Left ventricle myocardium inferior (tissue), 1 donor: ENCODE data around the gene TARS3. TPM values are rescaled to one million over a fixed set of nuclear protein-coding genes. Genes with fewer than 3 reads are reported as not detected.

Experiments
- DNase-seq: peaks from one replicate; pipeline ENCODE4 v3.0.0-alpha.2; 2020
- H3K27ac ChIP-seq: fragments of 200-600 bp; replicated peaks from 2 replicates; pipeline ENCODE4 v1.8.0; 2021
- H3K27me3 ChIP-seq: fragments of 200-600 bp; 2 replicates; pipeline ENCODE4 v1.8.0; 2021; ENCODE audit warnings: low read depth
- H3K36me3 ChIP-seq: fragments of 200-600 bp; 2 replicates; pipeline ENCODE4 v1.8.0; 2021
- H3K4me1 ChIP-seq: fragments of 200-600 bp; 2 replicates; pipeline ENCODE4 v1.8.0; 2021
- H3K4me3 ChIP-seq: fragments of 200-600 bp; 2 replicates; pipeline ENCODE4 v1.8.0; 2021; ENCODE audit warnings: mild to moderate bottlenecking, moderate library complexity
- H3K9me3 ChIP-seq: fragments of 200-600 bp; replicated peaks from 2 replicates; pipeline ENCODE4 v1.8.0; 2021
- CTCF ChIP-seq: fragments of 200-600 bp; IDR thresholded peaks from 2 replicates; pipeline ENCODE4 v1.8.0; 2021; ENCODE audit warnings: antibody characterized with exemption, mild to moderate bottlenecking, borderline replicate concordance
- intact Hi-C: fragments of 100-400 bp; cut with micrococcal nuclease; formaldehyde crosslinking; loops from one replicate; pipeline ENCODE4 v1.11.0; 2022
- total RNA-seq: library from RNA; stranded (reverse); fragmentation: NEBNext Ultra II Directional; extraction: Animal tissue kit (Norgen Biotek cat#: 25700); gene quantifications from one replicate; pipeline ENCODE4 v1.2.1, GENCODE V29; 2021
- donor health status: DM: no; HTN: yes; CAD: no; lungs with severe emphysema.

Gene TARS3
- total RNA-seq, 1 donor from 2014 or later, result 36.2 TPM

- DNase-seq, result peak; percentile 45
- intact Hi-C loops, result no loop called here
Measured at GRCh38 chr15:101615414-101615985, 108.8 kb downstream of the TARS3 start.

GRCh38 chr15:101614761-101615160 lies 109.5 kb downstream of the TARS3 start:
- Histone ChIP-seq H3K4me1 (peaks cover 81% of the 10 kb centered on the region), H3K27me3 (no peaks in the 10 kb centered on the region), H3K9me3 (no peaks in the 10 kb centered on the region), H3K27ac (peak overlapping the region; percentile 79), H3K36me3 (no peaks in the 10 kb centered on the region), H3K4me3 (no peak overlapping the region)
- no peak for DNase-seq
- no peak for TF ChIP-seq CTCF
- intact Hi-C loops, result no loop called here

More at GRCh38 chr15:101615414-101615985, 108.8 kb downstream of the TARS3 start:
- Histone ChIP-seq H3K9me3 (no peaks in the 10 kb centered on the region), H3K27ac (peak overlapping the region; percentile 79), H3K4me3 (peak overlapping the region; percentile 39), H3K27me3 (no peaks in the 10 kb centered on the region), H3K4me1 (peaks cover 87% of the 10 kb centered on the region), H3K36me3 (no peaks in the 10 kb centered on the region)
- no peak for TF ChIP-seq CTCF

- DNase-seq, result no peak
- H3K36me3 ChIP-seq, result no peaks in the 10 kb centered on the region
- intact Hi-C loops, result no loop called here
- H3K27me3 ChIP-seq, result no peaks in the 10 kb centered on the region
- H3K4me1 ChIP-seq, result peaks cover 76% of the 10 kb centered on the region
- H3K4me3 ChIP-seq, result no peak overlapping the region
- H3K27ac ChIP-seq, result peak overlapping the region; percentile 79
- H3K9me3 ChIP-seq, result no peaks in the 10 kb centered on the region
- TF ChIP-seq CTCF, result no peak
Measured at GRCh38 chr15:101614001-101614585, 110.2 kb downstream of the TARS3 start.

- no peak overlapping the region for H3K4me3 ChIP-seq
Measured at GRCh38 chr15:101613130-101614000, 110.9 kb downstream of the TARS3 start.

More at GRCh38 chr15:101613130-101614000, 110.9 kb downstream of the TARS3 start:
- H3K36me3 ChIP-seq, result no peaks in the 10 kb centered on the region
- H3K27ac ChIP-seq, result peak overlapping the region; percentile 79
- H3K27me3 ChIP-seq, result no peaks in the 10 kb centered on the region
- H3K9me3 ChIP-seq, result no peaks in the 10 kb centered on the region
- no peak for TF ChIP-seq CTCF
- H3K4me1 ChIP-seq, result peaks cover 72% of the 10 kb centered on the region
- intact Hi-C loops, result no loop called here
- peak; percentile 90 for DNase-seq
